HG03565 (cell line): ENCODE data around the gene GPR4.
"Not testable (repeated sequence)": the region's sequence is repeated elsewhere in the genome, so short reads cannot be mapped to it uniquely, and the experiment has no call there.

Experiments
- ATAC-seq: cut with Tn5 transposase; IDR thresholded peaks from one replicate; pipeline ENCODE4 v1.9.1; 2021; ENCODE audit warnings: mild to moderate bottlenecking, moderate library complexity; ENCODE audit not compliant: unreplicated experiment

GPR4 gene

GRCh38 chr19:45601524-45602374, at the start of gene GPR4:
Gene GPR4, minus strand, starts transcription at chr19:45602212. Its CDS starts 10,346 bp downstream, at chr19:45591866.
- ATAC-seq, result no peak

DNA sequence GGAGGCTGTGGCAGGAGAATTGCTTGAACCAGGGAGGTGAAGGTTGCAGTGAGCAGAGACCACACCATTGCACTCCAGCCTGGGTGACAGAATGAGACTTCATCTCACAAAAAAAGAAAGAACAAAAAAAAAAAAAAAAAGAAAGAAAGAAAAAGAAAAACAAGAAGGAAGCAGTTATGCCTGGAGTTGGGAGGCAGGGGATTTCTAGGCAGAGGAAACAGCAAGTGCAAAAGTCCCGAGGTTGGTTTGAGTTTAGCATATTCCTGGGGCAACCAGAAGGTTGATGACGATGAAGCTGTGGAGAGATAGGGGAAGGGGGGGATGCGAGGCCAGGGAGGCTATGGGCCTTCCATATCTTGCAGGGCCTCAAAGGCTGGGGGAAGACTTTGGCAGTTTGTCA, 48.7 kb upstream of the GPR4 start:
- ATAC-seq, result no peak

GRCh38 chr19:45646345-45646698, 44.3 kb upstream of the GPR4 start:
- no peak for ATAC-seq

DNA sequence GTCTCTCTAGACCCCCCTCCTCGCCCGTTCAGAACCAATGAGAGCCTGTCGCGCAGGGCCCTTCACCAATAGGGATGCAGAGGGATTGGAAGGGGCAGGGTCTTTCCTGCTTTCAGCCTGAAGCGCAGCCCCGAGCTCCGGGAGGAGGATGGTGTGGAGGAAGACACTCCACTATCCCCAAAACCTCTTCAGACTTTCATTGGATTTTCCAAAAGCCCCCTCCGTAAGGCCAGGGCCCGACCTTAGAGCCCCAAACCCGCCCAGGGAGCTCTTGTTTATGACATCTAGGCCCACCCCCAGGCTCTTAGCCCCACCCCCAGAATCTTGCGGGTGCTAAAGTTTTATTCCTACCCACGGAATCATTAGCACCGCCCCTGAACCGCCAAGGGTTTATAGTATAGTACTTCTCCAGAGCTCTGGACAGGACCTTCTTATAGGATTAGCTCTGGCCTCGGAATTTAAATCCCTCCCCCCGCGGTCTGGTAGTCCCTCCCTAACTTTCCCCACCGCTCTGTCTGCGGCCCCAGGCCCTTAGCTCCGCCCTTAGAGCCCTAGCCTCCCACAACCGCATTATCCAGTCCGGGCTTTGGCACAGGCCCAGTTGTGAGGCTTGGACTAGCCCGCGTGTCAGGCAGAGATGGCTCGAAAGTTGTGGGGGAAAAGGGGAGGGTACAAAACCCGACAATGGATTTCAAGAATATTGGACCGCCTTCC, 43.8 kb upstream of the GPR4 start:
- ATAC-seq, result no peak

DNA sequence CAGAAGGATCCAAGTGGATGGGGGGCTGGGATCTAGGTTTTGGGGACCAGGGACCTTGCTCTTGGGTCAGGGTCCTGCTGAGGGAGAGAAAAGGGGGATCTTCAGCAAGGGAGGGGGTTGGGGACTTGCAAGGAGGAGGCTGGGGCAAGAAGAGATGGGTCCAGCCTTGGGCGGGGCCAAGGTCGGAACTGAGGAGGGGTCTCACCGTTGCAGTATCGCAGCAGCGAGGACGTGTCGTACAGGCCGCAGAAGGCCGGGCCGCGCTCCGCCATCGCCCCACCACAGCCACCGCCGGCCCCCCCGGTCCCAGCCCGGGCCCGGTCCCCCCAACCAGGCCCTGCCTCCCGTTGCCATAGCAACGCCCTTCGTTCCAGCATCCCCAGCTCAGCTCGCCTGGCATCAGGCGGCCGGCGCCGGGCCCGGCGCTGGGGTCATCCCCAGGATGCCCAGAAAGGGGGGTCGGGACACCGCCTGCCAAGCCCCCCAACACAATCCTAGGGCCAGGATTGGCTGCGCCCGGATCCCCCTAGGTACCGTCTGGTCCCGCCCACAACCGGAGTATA, 43.1 kb upstream of the GPR4 start:
- ATAC-seq, result no peak

- no peak for ATAC-seq
Measured at GRCh38 chr19:45643927-45644771, 42.1 kb upstream of the GPR4 start.

- ATAC-seq, result no peak
Measured at GRCh38 chr19:45643024-45643926, 41.3 kb upstream of the GPR4 start.

DNA sequence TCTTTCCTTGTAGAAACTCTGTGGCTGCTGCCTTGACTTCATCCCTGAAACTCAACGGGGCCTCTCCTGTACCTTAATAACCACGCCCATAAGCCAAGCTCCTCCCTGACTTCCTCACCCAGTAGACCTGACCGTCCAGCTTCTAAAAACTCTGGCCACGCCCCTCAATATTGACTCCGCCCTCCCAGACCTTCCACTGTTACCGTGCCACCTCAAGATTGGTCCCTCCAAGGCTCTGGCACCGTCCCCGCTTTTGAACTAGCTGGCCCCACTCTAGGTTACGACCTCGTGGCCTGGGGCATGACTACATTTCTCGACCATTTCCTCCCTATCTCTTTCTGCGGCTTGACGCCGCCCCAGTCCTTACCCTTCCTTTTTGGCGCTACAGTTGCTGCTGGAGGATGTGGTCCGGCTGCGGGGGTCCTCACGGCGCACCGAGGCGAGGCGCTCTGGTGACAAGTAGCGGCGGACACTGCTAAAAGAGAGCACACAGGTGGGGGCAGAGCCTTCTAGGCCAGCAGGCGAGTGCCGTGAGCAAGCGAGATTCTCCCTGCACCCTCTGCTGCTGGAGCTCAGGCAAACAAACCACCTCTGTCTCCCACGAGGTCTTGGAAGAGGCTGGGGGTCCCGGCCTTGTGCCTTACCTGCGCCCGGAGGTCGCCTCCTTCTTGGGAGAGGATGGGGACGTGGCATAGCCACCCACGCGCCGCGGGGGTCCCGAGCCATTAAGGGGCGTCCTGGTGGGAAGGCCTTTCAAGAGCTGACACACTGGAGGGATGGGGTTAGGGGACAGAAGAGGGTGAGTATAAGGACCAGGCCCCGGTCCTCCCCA, 39.5 kb upstream of the GPR4 start:
- ATAC-seq, result peak; percentile 25

DNA sequence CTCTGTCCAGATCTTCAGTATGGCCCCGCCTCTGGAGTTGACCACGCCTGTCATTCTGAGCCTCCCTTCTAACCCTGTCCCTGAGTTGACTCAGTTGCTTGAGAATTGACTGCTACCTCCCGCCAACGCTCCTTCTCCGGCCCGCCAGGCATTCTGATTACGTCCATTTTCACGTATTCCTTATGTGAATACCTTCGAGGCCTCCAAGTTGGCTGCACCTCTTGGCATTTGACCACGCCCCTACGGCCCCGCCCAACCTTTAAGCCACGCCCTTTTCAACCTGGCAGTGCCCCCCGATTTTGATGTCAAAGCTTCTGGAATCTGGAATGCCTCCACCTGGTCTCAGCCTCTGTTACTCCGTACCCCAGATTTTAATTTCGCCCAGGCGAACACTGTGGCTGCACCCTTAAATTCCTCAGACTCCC, 38.8 kb upstream of the GPR4 start:
- no peak for ATAC-seq

GRCh38 chr19:45638930-45639729, 37.1 kb upstream of the GPR4 start, which contains the start of gene EML2:
Gene EML2, minus strand, starts transcription at chr19:45639397. Its CDS starts 21 bp downstream, at chr19:45639376.
- no peak for ATAC-seq

DNA sequence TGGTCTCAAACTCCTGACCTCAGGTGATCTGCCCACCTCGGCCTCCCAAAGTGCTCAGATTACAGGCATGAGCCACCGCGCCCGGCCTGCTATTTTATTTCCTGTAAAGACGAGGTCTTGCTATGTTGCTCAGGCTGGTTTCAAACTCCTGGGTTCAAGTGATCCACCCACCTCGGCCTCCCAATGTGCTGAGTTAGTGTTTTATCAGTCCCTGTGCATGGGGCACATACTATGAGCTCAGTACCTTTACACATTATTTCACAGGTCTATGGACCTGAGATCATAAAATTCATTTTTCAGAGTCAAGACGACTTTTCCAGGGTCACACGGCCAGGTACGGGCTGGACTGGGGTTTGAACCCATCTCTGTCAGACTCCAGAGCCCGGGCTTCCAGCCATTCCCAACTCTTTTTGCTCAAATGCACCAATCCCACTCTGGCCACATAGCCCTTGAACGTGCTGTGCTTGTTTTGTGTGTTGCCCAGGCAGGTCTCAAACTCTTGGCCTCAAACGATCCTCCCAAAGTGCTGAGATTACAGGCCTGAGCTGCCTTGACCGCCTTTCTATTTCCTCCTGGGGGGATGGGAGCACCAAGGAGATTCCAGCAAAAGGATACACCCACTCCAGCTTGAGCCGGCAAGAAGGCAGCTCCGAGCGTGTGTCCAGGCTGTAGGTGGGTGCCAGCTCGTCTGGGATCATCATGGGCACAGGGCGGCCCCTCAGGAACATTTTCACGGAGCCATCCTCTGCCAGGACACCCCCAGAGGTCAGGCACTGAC, 36.1 kb upstream of the GPR4 start:
- ATAC-seq, result no peak

- no peak for ATAC-seq
Measured at GRCh38 chr19:45636902-45637301, 34.9 kb upstream of the GPR4 start.

DNA sequence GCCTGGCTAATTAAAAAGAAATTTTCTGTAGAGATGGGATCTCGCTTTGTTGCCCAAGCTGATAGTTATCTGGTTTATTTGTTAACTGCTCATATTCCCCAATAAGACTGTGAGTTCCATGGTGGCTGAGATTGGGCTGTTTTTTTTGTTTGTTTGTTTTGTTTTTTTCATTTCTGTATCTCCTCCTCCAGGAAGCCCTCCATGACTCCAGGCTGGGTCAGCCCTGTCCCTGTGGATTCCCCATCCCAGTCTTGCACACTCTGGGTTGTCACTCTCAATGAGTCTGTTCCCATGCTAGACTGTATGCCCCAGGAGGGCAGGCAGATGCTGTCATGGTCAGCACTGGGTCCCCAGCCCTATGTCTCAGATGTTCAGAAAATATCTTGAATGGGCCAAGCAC, 34.3 kb upstream of the GPR4 start:
- no peak for ATAC-seq

- no peak for ATAC-seq
Measured at GRCh38 chr19:45632468-45633196, 30.6 kb upstream of the GPR4 start.

DNA sequence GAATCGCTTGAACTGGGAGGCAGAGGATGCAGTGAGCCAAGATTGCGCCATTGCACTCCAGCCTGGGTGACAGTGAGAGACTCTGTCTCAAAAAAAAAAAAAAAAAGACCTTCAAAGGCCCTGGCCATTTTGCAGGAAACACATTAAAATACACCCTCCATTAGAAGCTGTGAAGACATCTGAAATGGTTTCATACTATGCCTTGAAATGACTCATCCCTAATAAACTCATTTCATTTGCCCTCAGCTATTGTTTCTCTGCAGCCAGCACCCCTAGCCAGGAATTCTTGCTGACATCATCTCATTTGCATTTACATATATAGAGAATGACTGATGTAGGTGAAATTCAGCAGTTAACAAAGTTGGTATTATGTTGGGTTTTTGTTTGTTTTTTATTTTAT, 28.5 kb upstream of the GPR4 start:
- no peak for ATAC-seq

GRCh38 chr19:45629704-45630103, 27.7 kb upstream of the GPR4 start:
- ATAC-seq, result no peak

- not testable (repeated sequence) for ATAC-seq
Measured at GRCh38 chr19:45628219-45628618, 26.2 kb upstream of the GPR4 start.
